Dedifferentiated amniotic fluid mesenchymal stem cell (primary cell): Measurements from ENCODE around the gene GGTLC2.
"Not testable (repeated sequence)": the region's sequence is repeated elsewhere in the genome, so short reads cannot be mapped to it uniquely, and the experiment has no call there.

Source experiments
- DNase-seq: peaks from one replicate; pipeline ENCODE4 v3.0.0-alpha.2; 2016; ENCODE audit errors: extremely low spot score

GGTLC2 gene

GRCh38 chr22:22638313-22638712 lies 6.1 kb upstream of the GGTLC2 start:
- DNase-seq: not testable (repeated sequence)

GRCh38 chr22:22642255-22642654 lies 2.2 kb upstream of the GGTLC2 start:
- DNase-seq: not testable (repeated sequence)

DNA sequence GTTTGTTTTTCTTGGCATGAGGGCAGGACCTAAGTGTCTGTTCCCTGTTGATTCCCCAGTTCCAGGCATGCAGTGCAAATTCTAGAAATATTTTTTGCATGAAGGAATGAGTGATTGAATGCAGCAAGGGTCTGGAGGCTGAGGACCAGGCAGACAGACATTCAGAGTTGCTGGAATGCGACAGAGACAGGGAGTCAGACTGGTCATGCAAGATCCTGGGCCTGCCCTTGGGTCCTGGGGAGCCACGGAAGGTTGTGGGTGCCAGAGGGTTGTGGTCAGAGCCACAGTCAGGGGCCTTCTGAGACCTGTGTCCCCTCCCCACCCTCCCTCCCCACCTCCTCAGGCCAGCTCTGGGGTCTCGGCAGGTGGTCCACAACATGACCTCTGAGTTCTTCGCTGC lies 1.6 kb downstream of the GGTLC2 start:
- not testable (repeated sequence) for DNase-seq

DNA sequence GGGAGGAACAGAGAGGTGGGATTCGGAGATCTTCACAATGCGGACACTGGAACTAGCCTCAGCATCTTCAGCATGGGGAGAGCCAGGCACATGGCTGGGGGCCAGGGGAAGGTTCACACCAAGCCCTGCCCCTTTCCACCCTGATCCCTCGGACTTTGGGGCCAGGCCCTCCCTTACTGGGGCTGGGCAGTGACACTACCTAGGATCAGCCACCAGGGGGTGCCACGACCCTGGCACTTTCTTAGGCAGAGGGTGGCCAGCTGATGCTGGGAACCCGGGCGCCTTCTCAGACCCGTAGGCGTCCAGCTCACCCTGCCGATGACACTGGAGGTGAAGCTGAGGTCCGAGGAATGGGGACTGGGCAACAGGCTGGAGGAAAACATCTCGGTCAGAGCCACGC lies 3.5 kb downstream of the GGTLC2 start:
- DNase-seq: not testable (repeated sequence)

DNA sequence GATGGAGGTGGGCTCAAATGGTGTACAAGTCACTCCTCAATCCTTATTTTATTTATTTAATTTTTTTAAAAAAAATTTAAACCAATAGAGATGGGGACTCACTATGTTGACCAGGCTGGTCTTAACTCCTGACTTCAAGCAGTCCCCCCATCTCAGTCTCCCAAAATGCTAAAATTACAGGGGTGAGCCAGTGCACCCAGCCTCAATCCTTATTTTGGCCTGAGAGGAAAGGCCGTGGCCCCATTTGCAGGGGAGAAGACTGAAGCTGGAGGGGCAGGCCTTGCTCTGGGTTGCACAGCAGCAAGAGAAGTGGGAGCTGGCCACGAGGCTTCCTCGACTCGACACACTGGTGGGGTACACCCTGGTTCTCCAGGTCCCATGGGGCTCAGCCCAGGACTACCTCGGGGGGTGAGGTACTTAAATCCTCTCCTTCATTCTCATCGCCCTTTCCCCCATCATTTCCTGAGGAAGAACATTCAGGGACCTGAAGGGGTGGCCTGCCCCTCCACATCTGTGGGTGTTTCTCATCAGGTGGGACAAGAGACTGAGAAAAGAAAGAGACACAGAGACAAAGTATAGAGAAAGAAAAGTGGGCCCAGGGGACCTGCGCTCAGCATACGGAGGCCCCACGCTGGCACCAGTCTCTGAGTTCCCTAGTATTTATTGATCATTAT lies 4.6 kb downstream of the GGTLC2 start:
- not testable (repeated sequence) for DNase-seq

GRCh38 chr22:22649761-22650160 lies 5.3 kb downstream of the GGTLC2 start:
- not testable (repeated sequence) for DNase-seq

GRCh38 chr22:22650398-22650797 lies 6.0 kb downstream of the GGTLC2 start:
- DNase-seq: not testable (repeated sequence)

DNA sequence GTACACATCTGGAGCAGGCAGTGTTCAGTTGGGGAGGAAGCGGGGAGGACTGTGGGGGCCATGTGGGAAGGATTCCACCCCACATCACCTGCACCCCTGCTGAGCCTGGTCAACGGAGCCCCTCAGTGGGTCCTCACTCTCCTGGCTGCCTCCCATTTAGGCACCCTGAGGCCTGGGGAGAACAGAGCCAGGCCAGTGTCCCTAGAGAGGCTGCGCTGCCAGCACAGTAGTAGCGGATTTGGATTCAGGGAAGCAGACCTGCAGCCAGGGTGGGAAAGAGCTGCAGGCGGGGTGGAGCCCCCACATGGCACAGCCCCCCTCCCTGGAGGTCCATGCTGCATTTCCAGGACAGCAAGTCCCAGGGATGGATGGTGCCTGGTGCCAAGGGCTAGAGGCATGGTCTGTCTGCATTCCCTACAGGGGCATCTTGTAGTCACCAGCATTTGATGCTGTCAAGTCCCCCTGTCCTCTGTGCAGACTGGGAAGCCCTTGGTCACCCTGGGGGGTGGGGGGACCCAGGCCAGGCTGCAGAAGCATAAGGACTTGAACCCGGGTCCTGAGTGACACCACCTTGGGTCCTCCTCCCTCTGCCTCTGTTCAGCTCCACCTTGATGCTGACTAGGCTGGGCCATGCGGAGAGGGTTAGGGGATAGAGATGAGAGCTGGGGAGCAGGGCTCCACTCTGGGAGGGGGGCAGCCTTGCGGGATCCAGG lies 6.5 kb downstream of the GGTLC2 start:
- not testable (repeated sequence) for DNase-seq

DNA sequence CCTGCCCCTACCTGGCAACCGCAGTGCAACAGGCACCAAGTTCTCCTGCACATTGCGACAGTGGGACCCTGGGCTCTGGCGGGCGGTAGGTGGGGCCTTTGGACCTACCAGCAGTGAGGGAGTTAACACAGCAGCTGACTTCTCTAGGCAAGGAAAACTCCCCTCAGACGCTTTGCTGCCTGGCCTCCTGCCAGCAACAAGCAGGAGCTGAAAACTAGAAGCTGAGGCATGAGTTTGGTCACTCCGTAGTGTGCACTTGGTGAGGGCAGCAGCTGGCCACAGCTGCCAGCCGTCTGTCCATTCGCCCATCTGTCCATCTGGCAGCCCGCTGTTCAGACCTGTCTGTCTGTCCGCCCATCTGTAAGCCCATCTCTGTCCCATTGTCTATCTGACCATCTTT lies 7.2 kb downstream of the GGTLC2 start:
- DNase-seq: not testable (repeated sequence)

- not testable (repeated sequence) for DNase-seq
Observed at GRCh38 chr22:22652102-22652501, 7.7 kb downstream of the GGTLC2 start.

GRCh38 chr22:22652573-22652972 lies 8.2 kb downstream of the GGTLC2 start:
- DNase-seq: not testable (repeated sequence)

DNA sequence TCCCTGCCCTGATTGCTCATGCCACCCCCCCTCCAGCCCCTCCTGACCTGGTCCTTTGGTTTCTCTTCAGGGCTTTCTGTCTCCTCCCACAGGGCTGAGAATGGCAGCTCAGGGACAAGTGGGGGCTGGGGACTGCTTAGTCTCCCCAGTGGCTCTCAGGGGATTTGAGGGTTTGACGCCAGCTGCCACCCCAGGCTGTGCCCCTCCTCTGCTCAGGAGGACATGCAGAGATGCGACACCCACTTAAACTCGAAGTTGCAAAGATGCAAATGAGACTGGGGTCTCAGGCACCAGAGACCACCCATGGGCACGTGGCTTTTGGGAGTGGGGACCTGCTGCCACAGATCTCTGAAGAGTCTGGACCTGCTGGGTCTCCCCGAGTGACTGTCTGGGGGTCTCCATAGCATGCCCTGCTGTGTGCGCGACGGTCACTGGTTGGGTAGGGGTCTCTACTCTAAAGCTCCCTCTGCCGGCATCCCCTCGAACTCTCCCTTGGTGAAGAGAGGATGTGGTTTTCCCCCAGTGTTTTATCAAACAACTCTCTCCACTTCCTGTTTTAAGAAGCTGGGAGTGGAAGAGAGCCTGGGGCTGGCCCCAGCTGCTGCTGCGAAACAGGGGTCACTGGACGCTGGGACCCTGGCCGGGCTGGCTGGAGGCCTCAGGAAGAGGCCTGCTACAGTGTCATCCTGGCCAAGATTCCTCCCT lies 9.4 kb downstream of the GGTLC2 start:
- not testable (repeated sequence) for DNase-seq

DNA sequence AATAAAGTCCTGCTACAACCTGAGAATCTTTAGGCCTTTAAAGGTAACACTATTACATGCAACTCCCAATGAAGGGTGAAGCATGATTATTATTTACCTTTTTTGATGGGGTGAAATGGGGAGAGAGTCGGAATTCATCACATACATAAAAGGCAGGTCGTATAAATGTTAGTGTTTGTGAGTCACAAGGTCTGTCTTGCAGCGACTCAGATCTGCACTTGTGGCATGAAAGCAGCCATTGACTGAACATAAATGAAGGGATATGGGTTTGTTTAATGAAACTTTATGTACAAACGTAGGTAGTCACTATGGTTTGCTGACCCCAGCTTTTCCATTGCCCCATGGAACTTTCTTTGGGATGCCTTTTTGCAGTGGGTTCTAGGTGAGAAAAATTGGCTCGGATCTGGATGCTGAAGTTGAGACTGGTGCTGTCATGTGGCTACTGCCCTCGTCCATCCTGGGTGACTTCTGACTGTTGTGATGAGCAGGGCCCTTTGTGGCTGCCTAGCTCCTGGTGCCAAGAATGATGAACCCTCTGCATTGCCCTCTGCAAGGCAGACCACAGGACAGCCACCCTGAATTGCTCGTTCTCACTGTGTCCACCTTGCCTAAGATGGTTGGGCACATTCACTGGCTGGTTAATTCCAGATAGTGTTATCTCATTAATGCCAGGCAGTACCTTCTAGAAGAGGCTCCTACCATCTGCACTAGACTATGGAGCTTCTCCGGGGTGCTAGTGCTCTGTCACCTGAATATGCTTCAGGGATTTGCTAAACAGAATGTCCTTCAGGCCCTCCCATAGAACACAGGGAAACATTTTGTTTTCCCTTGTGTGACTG lies 11.3 kb downstream of the GGTLC2 start:
- DNase-seq: no peak

DNA sequence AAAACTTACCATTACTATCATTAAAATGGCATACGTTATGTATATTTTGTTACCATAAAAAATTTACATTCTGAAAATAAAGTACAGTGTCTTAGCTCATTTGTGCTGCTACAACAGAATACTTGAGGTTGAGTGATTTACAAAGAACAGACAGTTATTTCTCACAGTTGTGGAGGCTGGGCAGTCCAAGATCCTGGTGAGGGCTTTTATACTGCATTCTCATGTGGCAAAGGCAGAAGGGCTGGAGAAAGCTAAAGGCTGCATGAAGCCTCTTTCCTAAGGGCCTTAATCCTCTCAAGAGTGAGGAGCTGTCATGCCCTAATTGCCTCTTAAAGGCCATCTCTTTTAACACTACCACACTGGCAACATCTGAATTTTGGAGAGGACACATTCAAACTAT lies 13.3 kb downstream of the GGTLC2 start:
- DNase-seq: no peak

DNA sequence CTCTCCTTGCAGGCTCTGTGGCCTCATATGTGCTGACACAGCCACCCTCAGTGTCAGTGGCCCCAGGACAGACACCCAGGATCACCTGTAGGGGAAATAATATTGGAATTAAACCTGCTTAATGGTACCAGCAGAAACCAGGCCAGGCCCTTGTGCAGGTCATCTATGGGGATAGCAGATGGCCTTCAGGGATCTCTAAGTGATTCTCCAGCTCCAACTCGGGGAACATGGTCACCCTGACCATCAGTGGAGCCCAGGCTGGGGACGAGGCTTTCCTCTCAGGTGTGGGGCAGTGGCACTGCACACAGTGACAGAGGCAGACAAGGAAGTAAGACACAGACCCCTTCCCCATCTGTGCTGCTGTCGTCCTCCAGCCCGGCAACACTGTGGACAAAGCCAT lies 16.9 kb downstream of the GGTLC2 start:
- no peak for DNase-seq

- no peak for DNase-seq
Observed at GRCh38 chr22:22662095-22662494, 17.7 kb downstream of the GGTLC2 start.

- no peak for DNase-seq
Observed at GRCh38 chr22:22663861-22664800, 19.7 kb downstream of the GGTLC2 start.

- no peak for DNase-seq
Observed at GRCh38 chr22:22666307-22667091, 22.1 kb downstream of the GGTLC2 start.

DNA sequence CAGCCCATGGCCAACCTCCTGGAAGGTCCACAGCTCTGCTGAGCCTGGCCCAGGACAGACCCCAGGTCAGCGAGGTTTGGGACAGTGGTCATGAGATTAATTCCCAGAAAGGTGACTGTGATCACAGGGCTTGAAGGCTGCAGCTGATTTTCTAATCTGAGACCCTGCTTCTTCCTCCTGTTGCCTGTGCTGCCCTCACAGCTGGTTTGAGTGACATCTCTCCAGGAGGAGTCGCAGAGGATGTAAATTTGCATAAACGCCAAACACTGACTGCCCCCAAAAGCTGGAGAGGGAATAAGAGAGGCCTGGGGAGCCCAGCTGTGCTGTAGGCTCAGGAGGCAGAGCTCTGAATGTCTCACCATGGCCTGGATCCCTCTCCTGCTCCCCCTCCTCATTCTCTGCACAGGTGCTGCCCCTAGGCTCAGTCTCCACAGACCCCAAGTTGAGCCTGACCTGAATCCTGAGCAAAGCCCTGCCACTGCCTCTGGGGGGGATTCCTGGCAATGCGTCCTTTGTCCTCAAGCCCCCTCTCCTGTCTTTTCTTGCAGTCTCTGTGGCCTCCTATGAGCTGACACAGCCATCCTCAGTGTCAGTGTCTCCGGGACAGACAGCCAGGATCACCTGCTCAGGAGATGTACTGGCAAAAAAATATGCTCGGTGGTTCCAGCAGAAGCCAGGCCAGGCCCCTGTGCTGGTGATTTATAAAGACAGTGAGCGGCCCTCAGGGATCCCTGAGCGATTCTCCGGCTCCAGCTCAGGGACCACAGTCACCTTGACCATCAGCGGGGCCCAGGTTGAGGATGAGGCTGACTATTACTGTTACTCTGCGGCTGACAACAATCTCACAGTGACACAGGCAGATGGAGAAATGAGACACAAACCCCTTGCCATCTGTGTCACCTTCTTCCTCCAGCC lies 23.8 kb downstream of the GGTLC2 start:
- no peak for DNase-seq
